Coronary artery (tissue), 2 donors: ENCODE data around the gene SMAD3.

Experiments used
- DNase-seq: peaks from one replicate; pipeline ENCODE4 v3.0.0-alpha.2; 2017; ENCODE audit warnings: low spot score
- H3K27ac ChIP-seq, 2 donors: fragments of 200-600 bp; sonication (generic); one replicate each; pipeline ENCODE4 v1.5.1; 2016 to 2019
- H3K4me3 ChIP-seq: fragments of 200-600 bp; sonication (generic); 2 replicates; pipeline ENCODE4 v1.5.1; 2016; ENCODE audit warnings: mild to moderate bottlenecking, moderate library complexity
- TF ChIP-seq, protein P1 (sequence below): fragments of 200-600 bp; sonication (generic); IDR thresholded peaks from one replicate; pipeline ENCODE4 v1.5.1; 2019; ENCODE audit warnings: antibody characterized with exemption

The SMAD3 gene

DNA sequence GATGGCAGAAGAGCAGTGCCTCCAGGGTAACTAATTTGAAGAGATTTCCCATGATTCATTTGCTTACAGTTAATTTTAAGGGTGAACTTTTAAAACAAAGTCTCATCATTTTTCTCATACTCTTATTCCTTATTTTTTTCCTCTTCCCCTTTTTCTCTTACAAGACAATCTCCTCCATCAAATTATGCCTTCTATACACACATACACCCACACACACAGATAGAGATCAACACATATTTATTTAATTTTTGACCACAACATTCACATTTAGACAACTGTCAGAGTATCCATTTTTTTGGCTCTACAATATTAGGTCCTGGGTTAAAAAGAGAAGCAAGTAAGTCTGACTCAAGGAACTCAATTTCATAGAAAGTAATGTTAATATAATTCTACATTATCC lies 151.5 kb downstream of the SMAD3 start:
- DNase-seq = no peak
- H3K4me3 ChIP-seq = no peak overlapping the region
- H3K27ac ChIP-seq = no peak overlapping the region
- TF ChIP-seq, protein P1, sequence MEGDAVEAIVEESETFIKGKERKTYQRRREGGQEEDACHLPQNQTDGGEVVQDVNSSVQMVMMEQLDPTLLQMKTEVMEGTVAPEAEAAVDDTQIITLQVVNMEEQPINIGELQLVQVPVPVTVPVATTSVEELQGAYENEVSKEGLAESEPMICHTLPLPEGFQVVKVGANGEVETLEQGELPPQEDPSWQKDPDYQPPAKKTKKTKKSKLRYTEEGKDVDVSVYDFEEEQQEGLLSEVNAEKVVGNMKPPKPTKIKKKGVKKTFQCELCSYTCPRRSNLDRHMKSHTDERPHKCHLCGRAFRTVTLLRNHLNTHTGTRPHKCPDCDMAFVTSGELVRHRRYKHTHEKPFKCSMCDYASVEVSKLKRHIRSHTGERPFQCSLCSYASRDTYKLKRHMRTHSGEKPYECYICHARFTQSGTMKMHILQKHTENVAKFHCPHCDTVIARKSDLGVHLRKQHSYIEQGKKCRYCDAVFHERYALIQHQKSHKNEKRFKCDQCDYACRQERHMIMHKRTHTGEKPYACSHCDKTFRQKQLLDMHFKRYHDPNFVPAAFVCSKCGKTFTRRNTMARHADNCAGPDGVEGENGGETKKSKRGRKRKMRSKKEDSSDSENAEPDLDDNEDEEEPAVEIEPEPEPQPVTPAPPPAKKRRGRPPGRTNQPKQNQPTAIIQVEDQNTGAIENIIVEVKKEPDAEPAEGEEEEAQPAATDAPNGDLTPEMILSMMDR = no peak

DNA sequence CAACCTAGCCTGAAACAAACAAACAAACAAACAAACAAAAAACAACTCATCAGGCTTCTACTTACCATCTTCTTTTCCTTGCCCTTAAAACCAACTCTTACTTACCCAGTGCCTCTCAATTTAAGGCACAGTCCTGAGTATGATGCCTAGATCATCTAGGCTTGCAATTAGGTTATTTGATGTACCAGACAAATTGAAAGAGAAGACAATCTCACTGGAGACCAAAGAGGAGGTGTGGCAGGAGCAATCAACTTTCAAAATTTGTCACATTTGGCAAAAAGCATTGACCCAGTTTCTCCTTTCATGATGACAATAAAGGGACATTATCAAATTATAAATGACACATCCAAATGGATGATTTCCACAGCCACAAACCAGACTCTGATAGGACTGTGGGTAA lies 153.0 kb downstream of the SMAD3 start:
- TF ChIP-seq, protein P1 = no peak
- H3K27ac ChIP-seq = no peak overlapping the region
- H3K4me3 ChIP-seq = no peak overlapping the region
- DNase-seq = no peak

DNA sequence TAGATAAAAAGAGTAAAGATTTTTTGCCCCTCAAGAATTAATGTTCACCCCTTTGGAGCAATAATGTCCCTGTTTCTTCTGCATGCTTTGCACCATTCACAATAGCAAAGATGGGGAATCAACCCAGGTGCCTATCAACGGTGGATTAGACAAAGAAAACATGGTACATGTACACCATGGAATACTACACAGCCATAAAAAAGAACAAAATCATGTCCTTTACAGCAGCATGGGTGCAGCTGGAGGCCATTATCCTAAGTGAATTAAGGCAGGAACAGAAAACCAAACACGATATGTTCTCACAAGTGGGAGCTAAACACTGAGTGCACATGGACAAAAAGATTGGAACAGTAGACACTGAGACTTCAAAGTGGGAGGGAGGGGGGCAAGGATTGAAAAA lies 153.9 kb downstream of the SMAD3 start:
- TF ChIP-seq, protein P1 = no peak
- no peak overlapping the region for H3K4me3 ChIP-seq
- no peak overlapping the region for H3K27ac ChIP-seq
- no peak for DNase-seq

DNA sequence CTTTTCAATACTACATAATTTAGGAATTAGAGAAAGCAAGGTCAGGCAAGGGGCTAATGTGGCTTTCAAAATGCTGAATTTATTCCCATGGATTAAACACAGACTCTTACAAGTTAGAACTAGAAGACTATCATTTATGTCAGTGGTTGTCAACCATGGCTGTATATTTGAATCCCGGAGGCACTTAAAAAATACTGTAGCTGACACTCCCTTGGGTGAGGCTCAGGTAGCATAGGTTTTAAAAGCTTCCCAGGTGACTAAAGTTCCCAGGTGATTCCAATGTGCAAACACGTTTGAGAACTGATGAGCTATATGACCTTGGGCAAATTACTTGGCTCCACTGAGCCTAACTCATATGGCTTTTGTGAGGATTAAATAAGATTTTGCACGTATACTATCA lies 159.5 kb downstream of the SMAD3 start:
- TF ChIP-seq, protein P1 = no peak
- no peak for DNase-seq
- H3K27ac ChIP-seq = no peak overlapping the region
- no peak overlapping the region for H3K4me3 ChIP-seq

DNA sequence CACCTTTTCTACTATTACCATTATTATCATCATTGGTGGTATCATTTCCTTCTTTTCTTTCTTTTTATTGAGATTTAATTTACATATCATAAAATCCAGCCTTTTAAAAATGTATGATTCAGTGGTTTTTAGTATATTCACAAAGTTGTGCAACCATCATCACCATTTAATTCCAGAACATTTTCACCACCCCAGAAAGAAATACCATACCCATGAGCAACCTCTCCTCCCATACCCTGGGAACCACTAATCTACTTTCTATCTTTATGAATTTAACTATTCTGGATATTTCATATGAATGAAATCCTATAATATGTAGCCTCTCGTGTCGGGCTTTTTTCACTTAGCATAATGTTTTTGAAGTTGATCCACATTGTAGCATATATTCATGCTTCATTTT lies 159.9 kb downstream of the SMAD3 start:
- Histone ChIP-seq H3K27ac (no peak overlapping the region), H3K4me3 (no peak overlapping the region)
- no peak for DNase-seq
- TF ChIP-seq, protein P1 = no peak

DNA sequence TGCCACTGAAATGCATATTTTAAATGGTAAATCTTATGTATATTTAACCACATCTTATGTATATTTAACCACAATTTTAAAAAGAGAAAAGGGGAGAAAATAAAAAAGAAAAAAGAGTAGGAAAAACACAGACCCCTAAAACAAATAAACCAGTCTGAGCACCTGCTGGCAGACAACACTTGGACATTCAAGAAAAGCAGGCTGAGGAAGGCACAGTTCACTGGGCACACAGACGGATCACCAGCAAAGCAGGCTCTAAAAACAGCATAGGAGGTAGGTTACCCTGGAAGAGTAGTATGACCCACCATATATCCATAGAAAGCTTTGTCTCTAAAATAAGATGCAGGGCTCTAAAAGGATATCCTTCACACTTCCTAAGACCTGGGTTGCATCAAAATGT lies 162.0 kb downstream of the SMAD3 start:
- no peak overlapping the region for H3K27ac ChIP-seq
- H3K4me3 ChIP-seq = no peak overlapping the region
- TF ChIP-seq, protein P1 = no peak
- no peak for DNase-seq

DNA sequence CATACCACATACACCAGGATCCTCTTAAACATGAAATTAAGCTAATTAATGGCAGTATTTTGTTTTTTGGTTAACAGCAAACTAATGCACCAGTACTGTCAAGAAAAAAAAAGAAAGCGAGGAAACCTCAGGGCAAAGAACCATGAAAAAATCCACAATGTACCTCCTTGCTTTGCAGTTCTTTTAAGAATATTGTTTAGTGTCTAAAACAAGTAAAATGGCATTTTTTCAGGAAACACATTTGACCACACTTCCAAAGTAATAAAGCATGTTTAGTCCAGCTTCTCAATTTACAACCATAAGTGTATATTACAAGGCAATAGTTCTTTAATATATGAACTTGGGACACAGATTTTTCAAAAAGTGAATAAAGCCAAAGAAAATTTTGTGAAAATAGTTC lies 162.4 kb downstream of the SMAD3 start:
- TF ChIP-seq, protein P1 = no peak
- Histone ChIP-seq H3K27ac (no peak overlapping the region), H3K4me3 (no peak overlapping the region)
- no peak for DNase-seq
